ENCODE results near the gene ALPL. TPM values are rescaled to one million over a fixed set of nuclear protein-coding genes. Genes with fewer than 3 reads are reported as not detected.
A peak's percentile ranks its signal among the peaks of the same experiment; 100 is the strongest.

ALPL gene
- total RNA-seq, 1 experiment from 2014 or later = 410 TPM

GRCh38 chr1:21601278-21602048 lies 92.2 kb downstream of the ALPL start:
- no peak for DNase-seq (ENCODE audit: low read depth in 1 of 2, low spot score in 2 of 2)
- H3K27ac ChIP-seq = no peak overlapping the region
- H3K4me1 ChIP-seq (replicated peaks) = peaks cover 6% of the 10 kb centered on the region
- no peaks in the 10 kb centered on the region for H3K27me3 ChIP-seq (replicated peaks)
- 0 out of 2 replicates have a peak, but pooled peaks cover 2% of the 10 kb centered on the region for H3K36me3 ChIP-seq
- H3K9me3 ChIP-seq (replicated peaks) = no peaks in the 10 kb centered on the region
- H3K4me3 ChIP-seq = no peak overlapping the region

- no peak for DNase-seq (ENCODE audit: low read depth in 1 of 2, low spot score in 2 of 2)
- Histone ChIP-seq H3K9me3 (replicated peaks) (no peaks in the 10 kb centered on the region), H3K4me3 (no peak overlapping the region), H3K36me3 (0 out of 2 replicates have a peak, but pooled peaks cover 2% of the 10 kb centered on the region), H3K27me3 (replicated peaks) (no peaks in the 10 kb centered on the region), H3K4me1 (replicated peaks) (peaks cover 6% of the 10 kb centered on the region), H3K27ac (no peak overlapping the region)
These were observed 94.2 kb downstream of the ALPL start for GRCh38 chr1:21603177-21604138.

GRCh38 chr1:21604208-21604957 lies 95.2 kb downstream of the ALPL start:
- no peak for DNase-seq (ENCODE audit: low read depth in 1 of 2, low spot score in 2 of 2)
- H3K9me3 ChIP-seq (replicated peaks) = no peaks in the 10 kb centered on the region
- H3K4me1 ChIP-seq (replicated peaks) = peaks cover 6% of the 10 kb centered on the region
- H3K4me3 ChIP-seq = no peak overlapping the region
- no peak overlapping the region for H3K27ac ChIP-seq
- no peaks in the 10 kb centered on the region for H3K27me3 ChIP-seq (replicated peaks)
- H3K36me3 ChIP-seq = 0 out of 2 replicates have a peak, but pooled peaks cover 2% of the 10 kb centered on the region

- Histone ChIP-seq H3K9me3 (replicated peaks) (no peaks in the 10 kb centered on the region), H3K4me1 (replicated peaks) (peaks cover 6% of the 10 kb centered on the region), H3K27ac (no peak overlapping the region), H3K4me3 (no peak overlapping the region), H3K36me3 (0 out of 2 replicates have a peak, but pooled peaks cover 2% of the 10 kb centered on the region), H3K27me3 (replicated peaks) (no peaks in the 10 kb centered on the region)
- no peak for DNase-seq (ENCODE audit: low read depth in 1 of 2, low spot score in 2 of 2)
These were observed 95.9 kb downstream of the ALPL start for GRCh38 chr1:21605012-21605715.

- Histone ChIP-seq H3K36me3 (0 out of 2 replicates have a peak, but pooled peaks cover 2% of the 10 kb centered on the region), H3K27ac (no peak overlapping the region), H3K4me1 (replicated peaks) (peaks cover 6% of the 10 kb centered on the region), H3K4me3 (no peak overlapping the region), H3K9me3 (replicated peaks) (no peaks in the 10 kb centered on the region), H3K27me3 (replicated peaks) (no peaks in the 10 kb centered on the region)
- DNase-seq (ENCODE audit: low read depth in 1 of 2, low spot score in 2 of 2) = no peak
These were observed 96.9 kb downstream of the ALPL start for GRCh38 chr1:21605964-21606705.

- Histone ChIP-seq H3K4me3 (no peak overlapping the region), H3K4me1 (replicated peaks) (peaks cover 6% of the 10 kb centered on the region), H3K27ac (no peak overlapping the region), H3K36me3 (no peaks in the 10 kb centered on the region), H3K27me3 (replicated peaks) (no peaks in the 10 kb centered on the region; the same call in 1 of the 2 replicates), H3K9me3 (replicated peaks) (no peaks in the 10 kb centered on the region)
- peak in 1 of 2 experiments; percentile 63 for DNase-seq (ENCODE audit: low read depth in 1 of 2, low spot score in 2 of 2)
These were observed 98.6 kb downstream of the ALPL start for GRCh38 chr1:21607549-21608529.

GRCh38 chr1:21608798-21609197 lies 99.6 kb downstream of the ALPL start:
- DNase-seq (ENCODE audit: low read depth in 1 of 2, low spot score in 2 of 2) = no peak
- peaks cover 6% of the 10 kb centered on the region for H3K4me1 ChIP-seq (replicated peaks)
- no peaks in the 10 kb centered on the region; the same call in 1 of the 2 replicates for H3K27me3 ChIP-seq (replicated peaks)
- no peaks in the 10 kb centered on the region for H3K36me3 ChIP-seq
- no peak overlapping the region for H3K4me3 ChIP-seq
- H3K27ac ChIP-seq = no peak overlapping the region
- no peaks in the 10 kb centered on the region for H3K9me3 ChIP-seq (replicated peaks)

GRCh38 chr1:21610027-21610426 lies 100.8 kb downstream of the ALPL start:
- H3K4me1 ChIP-seq (replicated peaks) = no peaks in the 10 kb centered on the region

GRCh38 chr1:21610989-21611785 lies 102.0 kb downstream of the ALPL start:
- no peak overlapping the region for H3K27ac ChIP-seq
- no peak overlapping the region for H3K4me3 ChIP-seq
- H3K27me3 ChIP-seq (replicated peaks) = no peaks in the 10 kb centered on the region; the same call in 1 of the 2 replicates
- no peak for DNase-seq (ENCODE audit: low read depth in 1 of 2, low spot score in 2 of 2)
- no peaks in the 10 kb centered on the region for H3K36me3 ChIP-seq
- no peaks in the 10 kb centered on the region for H3K9me3 ChIP-seq (replicated peaks)
- H3K4me1 ChIP-seq (replicated peaks) = no peaks in the 10 kb centered on the region

More at GRCh38 chr1:21610027-21610426, 100.8 kb downstream of the ALPL start:
- DNase-seq (ENCODE audit: low read depth in 1 of 2, low spot score in 2 of 2) = no peak
- H3K4me3 ChIP-seq = no peak overlapping the region
- H3K27me3 ChIP-seq (replicated peaks) = no peaks in the 10 kb centered on the region; the same call in 1 of the 2 replicates
- H3K27ac ChIP-seq = no peak overlapping the region
- no peaks in the 10 kb centered on the region for H3K9me3 ChIP-seq (replicated peaks)
- no peaks in the 10 kb centered on the region for H3K36me3 ChIP-seq

GRCh38 chr1:21612057-21612456 lies 102.8 kb downstream of the ALPL start:
- H3K4me1 ChIP-seq (replicated peaks) = no peaks in the 10 kb centered on the region
- no peak overlapping the region for H3K27ac ChIP-seq
- DNase-seq (ENCODE audit: low read depth in 1 of 2, low spot score in 2 of 2) = no peak
- H3K9me3 ChIP-seq (replicated peaks) = no peaks in the 10 kb centered on the region
- H3K27me3 ChIP-seq (replicated peaks) = no peaks in the 10 kb centered on the region; the same call in 1 of the 2 replicates
- H3K36me3 ChIP-seq = no peaks in the 10 kb centered on the region
- H3K4me3 ChIP-seq = no peak overlapping the region
